Stimulated activated CD4-positive, alpha-beta T cell treated with anti-CD3 and anti-CD28 coated beads, Interleukin-1b, Interleukin-23, amount 100 ng/mL, for 24 hours (primary cell): ENCODE results near the gene PRLHR.

Experiments
- DNase-seq, 4 experiments: peaks; one replicate each; pipeline ENCODE4 v3.0.0-alpha.2; 2020; ENCODE audit warnings: low read depth in 4 of 4, low spot score in 1 of 4

PRLHR gene

GRCh38 chr10:118564114-118564513 lies 31.3 kb downstream of the PRLHR start:
- DNase-seq: no peak

- no peak for DNase-seq
Measured at GRCh38 chr10:118563373-118563890, 32.0 kb downstream of the PRLHR start.

- no peak for DNase-seq
Measured at GRCh38 chr10:118562851-118563250, 32.6 kb downstream of the PRLHR start.

- DNase-seq: no peak
Measured at GRCh38 chr10:118557946-118558345, 37.5 kb downstream of the PRLHR start.

- DNase-seq: no peak
Measured at GRCh38 chr10:118551535-118552100, 43.8 kb downstream of the PRLHR start.

- no peak for DNase-seq
Measured at GRCh38 chr10:118547282-118547681, 48.2 kb downstream of the PRLHR start.

GRCh38 chr10:118546479-118546878 lies 49.0 kb downstream of the PRLHR start:
- DNase-seq: no peak

GRCh38 chr10:118545381-118545780 lies 50.1 kb downstream of the PRLHR start:
- no peak for DNase-seq

GRCh38 chr10:118544401-118544948 lies 51.0 kb downstream of the PRLHR start:
- no peak for DNase-seq

GRCh38 chr10:118543714-118544400 lies 51.6 kb downstream of the PRLHR start:
- peak in 2 of 4 experiments; percentile 20 to 25 for DNase-seq

- DNase-seq: no peak
Measured at GRCh38 chr10:118542745-118543144, 52.7 kb downstream of the PRLHR start.

GRCh38 chr10:118542205-118542604 lies 53.2 kb downstream of the PRLHR start:
- no peak for DNase-seq

- no peak for DNase-seq
Measured at GRCh38 chr10:118541718-118542117, 53.7 kb downstream of the PRLHR start.
